ENCODE data around the gene MAP4K4.

DNA sequence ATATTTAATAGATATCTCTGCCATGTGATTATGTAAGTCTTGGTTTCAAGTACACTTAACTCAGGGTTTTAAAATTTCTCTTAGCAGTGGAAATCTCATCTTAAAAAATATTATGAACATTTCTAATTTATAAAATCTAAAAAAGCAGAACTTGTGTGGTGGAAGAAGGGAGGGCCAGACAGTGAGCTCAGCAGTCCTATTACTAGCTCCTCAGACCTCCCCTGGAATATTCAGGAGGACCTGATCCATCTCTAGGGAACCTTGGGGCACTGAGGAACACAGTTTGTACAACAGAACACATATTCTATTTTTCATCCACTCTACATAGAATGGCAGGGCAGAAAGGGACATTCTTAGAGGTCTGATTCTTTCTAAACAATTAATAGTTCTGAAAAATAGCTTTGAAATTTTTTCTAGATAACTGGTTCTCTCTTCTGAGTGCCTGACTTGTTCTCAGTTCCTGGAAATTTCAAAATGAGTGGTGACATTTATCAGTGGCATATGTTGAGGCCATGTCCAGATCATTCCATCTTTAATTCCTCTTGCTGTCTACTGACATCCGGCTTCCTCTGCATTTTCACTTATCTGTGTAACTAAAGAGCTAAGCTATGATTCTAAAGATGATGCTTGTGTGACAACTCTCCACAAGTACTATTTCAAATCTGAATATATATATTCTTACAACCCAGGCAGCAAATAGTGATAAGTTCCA is 8.2 kb upstream of the MAP4K4 start:
- no peak for TF ChIP-seq EZH2phosphoT487 (IDR thresholded peaks at IDR 0.05; ENCODE audit: insufficient read depth, low read depth)
- no peak for TF ChIP-seq EZH2 (IDR thresholded peaks at IDR 0.05; ENCODE audit: insufficient read depth, poor library complexity, severe bottlenecking)

Measured in GM23248 (cell line).